NCI-H226 (cell line): ENCODE measurements around the gene NOL12.

Experiments
- DNase-seq: peaks from one replicate; pipeline ENCODE4 v3.0.0-alpha.2; 2015

NOL12 gene

GRCh38 chr22:37659897-37660708 lies 26.0 kb upstream of the NOL12 start:
- no peak for DNase-seq

GRCh38 chr22:37660709-37661045 lies 25.5 kb upstream of the NOL12 start:
- DNase-seq: no peak

GRCh38 chr22:37661160-37661924 lies 24.8 kb upstream of the NOL12 start:
- no peak for DNase-seq

- no peak for DNase-seq
These were observed 24.1 kb upstream of the NOL12 start for GRCh38 chr22:37662039-37662438.

- no peak for DNase-seq
These were observed 22.5 kb upstream of the NOL12 start for GRCh38 chr22:37663521-37664140.

DNA sequence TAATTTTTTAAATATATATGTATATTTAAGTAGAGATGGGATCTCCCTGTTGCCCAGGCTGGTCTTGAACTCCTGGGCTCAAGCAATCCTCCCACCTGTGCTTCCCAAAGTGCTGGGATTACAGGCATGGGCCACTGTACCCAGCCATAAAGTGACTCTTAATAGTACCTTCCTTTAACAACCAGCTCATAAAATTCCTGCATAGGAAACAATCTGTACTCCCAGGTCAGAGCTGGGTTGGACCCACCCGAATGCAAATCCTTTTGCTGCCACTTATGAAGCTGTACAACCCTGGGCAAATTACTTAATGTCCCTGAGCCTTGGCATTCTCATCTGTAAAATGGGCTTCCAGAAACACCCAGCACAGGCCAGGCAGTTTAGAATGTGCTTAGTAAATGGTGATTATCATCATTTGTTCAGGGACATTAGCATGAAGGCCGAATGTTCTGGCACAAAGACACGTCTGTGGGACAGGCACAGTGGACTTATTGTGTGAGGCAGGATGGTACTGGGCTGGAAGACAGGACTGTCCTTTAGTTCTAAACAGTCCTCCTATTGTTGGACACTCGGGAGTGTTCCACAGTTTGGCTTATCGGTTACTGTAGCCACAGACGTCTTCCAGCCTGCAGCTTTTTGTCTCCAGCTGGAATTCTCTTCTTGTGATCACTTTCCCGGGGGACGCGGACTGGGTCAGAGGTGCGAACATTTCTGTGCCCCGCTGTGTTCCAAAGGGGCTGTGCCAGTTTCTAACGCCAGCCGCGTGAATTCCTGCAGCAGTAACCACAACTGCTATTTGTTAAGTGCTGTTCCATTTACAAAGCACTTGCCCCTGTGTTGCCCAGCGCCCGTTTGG lies 21.7 kb upstream of the NOL12 start:
- DNase-seq: no peak

DNA sequence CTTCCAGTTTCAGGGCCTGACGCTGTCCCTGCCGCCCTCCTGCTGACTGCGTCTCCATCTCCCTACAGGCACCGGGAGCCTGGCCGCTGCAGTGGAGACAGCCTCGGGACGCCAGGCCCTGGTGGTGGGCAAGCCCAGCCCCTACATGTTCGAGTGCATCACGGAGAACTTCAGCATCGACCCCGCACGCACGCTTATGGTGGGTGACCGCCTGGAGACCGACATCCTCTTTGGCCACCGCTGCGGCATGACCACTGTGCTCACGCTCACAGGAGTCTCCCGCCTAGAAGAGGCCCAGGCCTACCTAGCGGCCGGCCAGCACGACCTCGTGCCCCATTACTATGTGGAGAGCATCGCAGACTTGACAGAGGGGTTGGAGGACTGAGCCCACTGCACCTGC lies 20.7 kb upstream of the NOL12 start:
- DNase-seq: no peak

- no peak for DNase-seq
These were observed 16.6 kb upstream of the NOL12 start for GRCh38 chr22:37669586-37669985.

- DNase-seq: no peak
These were observed 13.8 kb upstream of the NOL12 start for GRCh38 chr22:37672206-37672919.

- DNase-seq: no peak
These were observed 13.2 kb upstream of the NOL12 start for GRCh38 chr22:37672920-37673455.

GRCh38 chr22:37674248-37674647 lies 11.9 kb upstream of the NOL12 start:
- no peak for DNase-seq

DNA sequence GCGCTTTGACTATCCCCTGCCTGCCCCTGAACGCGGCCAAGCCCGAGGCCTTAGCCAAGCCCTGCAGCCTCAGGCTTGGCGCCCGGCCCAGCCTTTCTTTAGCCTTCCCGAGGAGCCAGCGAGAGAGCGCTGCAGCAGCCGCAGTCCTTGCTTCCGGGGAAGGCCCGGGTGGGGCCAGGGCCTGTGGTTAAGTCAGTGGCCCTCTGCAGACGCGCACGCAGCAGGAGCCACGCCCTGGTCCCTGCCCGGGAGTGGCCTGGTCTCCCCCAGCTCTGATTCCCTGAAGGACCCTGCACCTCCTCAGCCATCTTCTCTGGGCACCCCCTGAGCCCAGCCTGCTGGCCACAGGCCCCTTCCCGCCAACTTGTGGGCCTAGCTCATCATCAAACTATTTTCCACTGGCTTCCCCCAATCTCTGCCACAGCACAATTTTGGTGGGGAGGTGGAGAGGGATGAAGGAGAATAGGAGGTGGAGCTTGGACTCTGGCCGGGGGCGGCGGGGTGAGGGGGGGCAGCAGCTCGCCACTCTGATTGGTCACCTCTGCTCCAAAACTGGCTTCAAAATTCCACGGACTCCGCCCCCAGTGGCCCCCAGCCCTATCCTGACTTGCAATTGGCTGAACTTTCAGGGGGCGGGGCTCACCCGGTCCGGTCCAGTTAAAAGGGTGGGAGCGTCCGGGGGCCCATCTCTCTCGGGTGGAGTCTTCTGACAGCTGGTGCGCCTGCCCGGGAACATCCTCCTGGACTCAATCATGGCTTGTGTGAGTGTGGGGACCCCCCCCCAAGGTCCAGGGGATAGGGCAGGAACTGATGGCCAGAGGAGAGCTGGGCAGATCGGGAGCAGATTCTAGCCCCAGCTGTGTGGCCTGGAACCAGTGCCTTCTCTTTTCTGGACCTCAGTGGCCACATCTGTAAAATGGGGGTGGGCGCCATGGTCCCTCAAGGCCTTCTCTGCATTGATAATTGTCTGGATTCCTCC lies 10.9 kb upstream of the NOL12 start, which contains the start of gene LGALS1:
TSS of gene LGALS1 (plus strand) at position 686 of the 979 bp plus-strand sequence. CDS start at position 753, 67 bp downstream.
- DNase-seq: peak; percentile 92

GRCh38 chr22:37675930-37676735 lies 10.0 kb upstream of the NOL12 start:
- DNase-seq: no peak

- peak; percentile 77 for DNase-seq
These were observed 9.2 kb upstream of the NOL12 start for GRCh38 chr22:37676736-37677492.

DNA sequence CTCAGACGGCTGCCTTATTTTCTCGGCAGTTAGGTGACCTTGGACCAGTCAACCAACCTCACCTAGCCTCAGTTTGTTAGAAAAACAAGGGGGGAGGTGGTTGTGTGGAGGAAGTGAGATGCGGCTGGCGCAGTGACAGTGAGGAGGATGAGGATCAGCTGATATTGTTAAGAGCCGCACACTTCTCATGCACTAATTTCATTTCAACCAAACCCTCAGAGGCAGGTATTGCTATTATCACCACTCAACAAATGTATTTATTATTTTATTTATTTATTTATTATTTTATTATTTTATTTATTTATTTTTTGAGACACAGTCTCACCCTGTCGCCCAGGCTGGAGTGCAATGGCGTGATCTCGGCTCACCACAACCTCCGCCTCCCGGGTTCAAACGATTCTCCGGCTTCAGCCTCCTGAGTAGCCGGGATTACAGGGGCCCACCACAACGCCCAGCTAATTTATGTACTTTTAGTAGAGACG lies 8.6 kb upstream of the NOL12 start:
- DNase-seq: no peak

DNA sequence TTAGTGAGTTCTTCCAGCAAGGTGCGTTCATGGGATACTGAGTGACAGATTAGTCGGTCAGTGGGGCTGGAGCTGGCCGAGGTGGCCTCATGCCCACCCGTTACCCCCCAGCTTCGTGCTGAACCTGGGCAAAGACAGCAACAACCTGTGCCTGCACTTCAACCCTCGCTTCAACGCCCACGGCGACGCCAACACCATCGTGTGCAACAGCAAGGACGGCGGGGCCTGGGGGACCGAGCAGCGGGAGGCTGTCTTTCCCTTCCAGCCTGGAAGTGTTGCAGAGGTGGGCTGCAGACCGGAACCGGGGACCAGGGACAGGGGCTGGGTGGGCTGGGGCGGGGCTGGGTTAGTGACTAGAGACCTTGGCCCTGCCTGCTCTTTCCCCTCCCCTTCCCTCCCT lies 7.8 kb upstream of the NOL12 start:
- DNase-seq: no peak

DNA sequence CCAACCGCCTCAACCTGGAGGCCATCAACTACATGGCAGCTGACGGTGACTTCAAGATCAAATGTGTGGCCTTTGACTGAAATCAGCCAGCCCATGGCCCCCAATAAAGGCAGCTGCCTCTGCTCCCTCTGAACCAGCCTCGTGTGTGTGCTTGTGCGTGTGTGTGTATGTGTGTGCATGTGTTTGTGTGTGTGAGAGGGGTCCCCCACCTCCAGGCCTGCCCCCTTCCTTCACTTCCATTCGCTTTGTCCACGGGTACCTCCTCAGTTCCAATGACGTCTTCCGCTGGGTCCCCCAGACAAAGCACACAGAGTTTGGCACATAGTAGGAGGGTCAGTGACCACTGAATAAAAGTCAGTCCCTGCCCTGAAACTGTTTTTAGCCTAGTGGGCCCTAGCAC lies 6.5 kb upstream of the NOL12 start:
- no peak for DNase-seq

DNA sequence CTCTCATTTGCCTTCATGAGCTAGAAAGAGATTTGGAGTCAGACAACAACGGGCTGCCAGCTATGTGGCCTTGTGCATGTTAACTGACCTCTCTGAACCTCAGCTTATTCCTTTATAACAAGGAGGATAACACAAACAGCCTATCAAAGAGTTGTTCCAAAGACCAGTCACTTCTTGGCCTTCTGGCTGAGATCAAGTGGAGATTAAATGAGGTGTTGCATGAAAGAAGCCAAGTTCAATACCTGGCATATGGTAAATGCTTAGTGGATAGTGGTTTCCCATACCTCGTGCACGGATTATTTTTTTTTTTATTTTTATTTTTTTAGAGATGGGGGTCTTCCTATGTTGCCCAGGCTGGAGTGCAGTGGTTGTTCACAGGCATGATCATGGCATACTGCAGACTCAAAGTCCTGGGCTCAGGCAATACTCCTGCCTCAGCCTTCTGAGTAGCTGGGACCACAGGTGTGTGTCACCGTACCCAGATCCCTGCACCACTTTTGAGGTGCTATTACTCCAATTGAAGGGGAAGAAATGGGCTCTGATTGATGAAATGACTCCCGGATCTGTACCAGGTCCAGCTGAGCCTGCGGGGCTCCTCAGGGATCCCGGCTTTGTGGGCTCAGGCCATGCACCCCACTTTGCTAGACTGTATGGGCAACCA lies 5.8 kb upstream of the NOL12 start:
- no peak for DNase-seq
